Kidney (tissue), 14 donors: ENCODE results near the gene LRP2BP. TPM values are rescaled to one million over a fixed set of nuclear protein-coding genes. Genes with fewer than 3 reads are reported as not detected.
A peak's percentile ranks its signal among the peaks of the same experiment; 100 is the strongest.

Experiments
- DNase-seq, 5 donors: peaks; one replicate each; pipeline ENCODE4 v3.0.0-alpha.2; 2013 to 2020
- FAIRE-seq: peaks from 2 replicates; lab custom pipeline; 2012; peaks lifted over from hg19 to GRCh38; lab: Jason Lieb, UNC
- H3K27ac ChIP-seq, 2 donors: one replicate each; pipeline ENCODE4 v1.7.0; 2013; ENCODE audit warnings: low read depth in 2 of 2, low read length in 2 of 2, inconsistent platforms in 1 of 2
- H3K27me3 ChIP-seq: one replicate; pipeline ENCODE4 v1.7.1; 2013; ENCODE audit warnings: low read length, inconsistent platforms; ENCODE audit not compliant: control insufficient read depth, insufficient read depth
- H3K36me3 ChIP-seq, 3 donors: one replicate each; pipeline versions ENCODE4 v1.7.0 to v1.7.1; 2013; ENCODE audit warnings: low read length in 3 of 3, control low read depth in 1 of 3, inconsistent platforms in 1 of 3; ENCODE audit not compliant: insufficient read depth in 3 of 3, control insufficient read depth in 2 of 3
- H3K4me1 ChIP-seq, 3 donors: one replicate each; pipeline versions ENCODE4 v1.7.0 to v1.7.1; 2013; ENCODE audit warnings: low read length in 3 of 3, inconsistent platforms in 1 of 3, low read depth in 1 of 3; ENCODE audit not compliant: control insufficient read depth in 2 of 3, insufficient read depth in 2 of 3
- H3K4me3 ChIP-seq, 3 donors: one replicate each; pipeline versions ENCODE4 v1.7.0 to v1.8.1; 2013; ENCODE audit warnings: low read length in 3 of 3, control low read depth in 1 of 3, inconsistent platforms in 1 of 3
- H3K9ac ChIP-seq, 3 donors: one replicate each; pipeline versions ENCODE4 v1.7.0 to v1.7.1; 2013; ENCODE audit warnings: low read length in 3 of 3, control low read depth in 1 of 3, inconsistent platforms in 1 of 3
- H3K9me3 ChIP-seq, 3 donors: one replicate each; pipeline versions ENCODE4 v1.7.0 to v1.7.1; 2013; ENCODE audit warnings: low read length in 3 of 3, control low read depth in 1 of 3, inconsistent platforms in 1 of 3; ENCODE audit not compliant: control insufficient read depth in 2 of 3, insufficient read depth in 1 of 3
- intact Hi-C: fragments of 100-400 bp; cut with DNase I; formaldehyde crosslinking; loops from one replicate; pipeline ENCODE4 v1.11.1; 2022
- polyA plus RNA-seq: library from polyadenylated mRNA; stranded (reverse); fragments of 350-450 nt; fragmentation: Illumina TruSeq; extraction: RNeasy Lipid Tissue Mini Kit (QIAGEN cat#74804); gene quantifications from one replicate; pipeline ENCODE4 v1.2.3, GENCODE V29; 2014; ENCODE audit warnings: low read depth, low replicate concordance; ENCODE audit not compliant: insufficient read depth
- total RNA-seq: library from RNA; stranded (reverse); fragmentation: NEBNext Ultra II Directional; extraction: Animal tissue kit (Norgen Biotek cat#: 25700); gene quantifications from one replicate; pipeline ENCODE4 v1.2.1, GENCODE V29; 2021
- TF ChIP-seq, protein P1 (sequence below): IDR thresholded peaks from 3 replicates; pipeline ENCODE4 v1.5.1; 2012; ENCODE audit warnings: mild to moderate bottlenecking, moderate library complexity, borderline replicate concordance; ENCODE audit not compliant: insufficient read depth; ENCODE audit errors: extremely low read depth
- donor health status: control.
- donor health status: control.
- donor health status: control.
- donor health status: control.
- donor health status: control.
- donor health status: DM: yes; HTN: yes; CAD: no.
- donor health status: Normal renal cell carcinoma (clear cell type).

LRP2BP gene
- total and polyA plus RNA-seq, 2 donors from 2014 or later: 0.99 to 1.9 TPM

GRCh38 chr4:185398618-185399017 lies 2.9 kb upstream of the LRP2BP start:
- TF ChIP-seq, protein P1, sequence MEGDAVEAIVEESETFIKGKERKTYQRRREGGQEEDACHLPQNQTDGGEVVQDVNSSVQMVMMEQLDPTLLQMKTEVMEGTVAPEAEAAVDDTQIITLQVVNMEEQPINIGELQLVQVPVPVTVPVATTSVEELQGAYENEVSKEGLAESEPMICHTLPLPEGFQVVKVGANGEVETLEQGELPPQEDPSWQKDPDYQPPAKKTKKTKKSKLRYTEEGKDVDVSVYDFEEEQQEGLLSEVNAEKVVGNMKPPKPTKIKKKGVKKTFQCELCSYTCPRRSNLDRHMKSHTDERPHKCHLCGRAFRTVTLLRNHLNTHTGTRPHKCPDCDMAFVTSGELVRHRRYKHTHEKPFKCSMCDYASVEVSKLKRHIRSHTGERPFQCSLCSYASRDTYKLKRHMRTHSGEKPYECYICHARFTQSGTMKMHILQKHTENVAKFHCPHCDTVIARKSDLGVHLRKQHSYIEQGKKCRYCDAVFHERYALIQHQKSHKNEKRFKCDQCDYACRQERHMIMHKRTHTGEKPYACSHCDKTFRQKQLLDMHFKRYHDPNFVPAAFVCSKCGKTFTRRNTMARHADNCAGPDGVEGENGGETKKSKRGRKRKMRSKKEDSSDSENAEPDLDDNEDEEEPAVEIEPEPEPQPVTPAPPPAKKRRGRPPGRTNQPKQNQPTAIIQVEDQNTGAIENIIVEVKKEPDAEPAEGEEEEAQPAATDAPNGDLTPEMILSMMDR: no peak
- intact Hi-C loops: no loop called here
- no peaks in the 10 kb centered on the region for H3K9me3 ChIP-seq
- DNase-seq (no peak), FAIRE-seq (no peak)
- no peak overlapping the region for H3K27ac ChIP-seq
- peaks cover 0 to 9% (median 0%) of the 10 kb centered on the region in 3 donors for H3K4me1 ChIP-seq
- peaks cover 0 to 30% (median 2%) of the 10 kb centered on the region in 3 donors for H3K36me3 ChIP-seq
- no peak overlapping the region for H3K4me3 ChIP-seq
- no peak overlapping the region for H3K9ac ChIP-seq
- no peaks in the 10 kb centered on the region for H3K27me3 ChIP-seq

- intact Hi-C loops: no loop called here
- no peak for FAIRE-seq
- H3K27ac ChIP-seq: peak within 1 kb of the TSS; percentile 98 to 100
- peak within 1 kb of the TSS; percentile 71 to 84 (median 81) for H3K4me3 ChIP-seq
- TF ChIP-seq, protein P1: no peak
- H3K9me3 ChIP-seq: no peaks in the 10 kb centered on the region
- peak within 1 kb of the TSS; percentile 83 to 96 (median 87) for H3K9ac ChIP-seq
- DNase-seq: peak; percentile 88 to 89 (median 89)
- no peaks in the 10 kb centered on the region for H3K27me3 ChIP-seq
- peaks cover 0 to 21% (median 0%) of the 10 kb centered on the region in 3 donors for H3K36me3 ChIP-seq
- H3K4me1 ChIP-seq: peaks cover 0 to 9% (median 0%) of the 10 kb centered on the region in 3 donors
These were observed 1.1 kb upstream of the LRP2BP start, which contains the start of gene ANKRD37 for GRCh38 chr4:185396724-185397385. TSS of gene ANKRD37 (plus strand) at chr4:185396841. CDS start at chr4:185396924, 83 bp downstream.

- peaks cover 0 to 16% (median 0%) of the 10 kb centered on the region in 3 donors for H3K36me3 ChIP-seq
- no peaks in the 10 kb centered on the region for H3K27me3 ChIP-seq
- DNase-seq (peak; percentile 99 to 100 (median 99)), FAIRE-seq (no peak)
- intact Hi-C loops: no loop called here
- H3K9ac ChIP-seq: peak overlapping the region; percentile 63 to 87 (median 83)
- H3K9me3 ChIP-seq: no peaks in the 10 kb centered on the region
- TF ChIP-seq, protein P1: peak; percentile 2
- H3K27ac ChIP-seq: peak overlapping the region; percentile 98 to 100
- peak overlapping the region; percentile 71 to 84 (median 81) for H3K4me3 ChIP-seq
- peaks cover 0 to 9% (median 0%) of the 10 kb centered on the region in 3 donors for H3K4me1 ChIP-seq
These were observed 416 bp upstream of the LRP2BP start for GRCh38 chr4:185395956-185396723.
